ENCODE measurements around the gene IL1R2.

DNA sequence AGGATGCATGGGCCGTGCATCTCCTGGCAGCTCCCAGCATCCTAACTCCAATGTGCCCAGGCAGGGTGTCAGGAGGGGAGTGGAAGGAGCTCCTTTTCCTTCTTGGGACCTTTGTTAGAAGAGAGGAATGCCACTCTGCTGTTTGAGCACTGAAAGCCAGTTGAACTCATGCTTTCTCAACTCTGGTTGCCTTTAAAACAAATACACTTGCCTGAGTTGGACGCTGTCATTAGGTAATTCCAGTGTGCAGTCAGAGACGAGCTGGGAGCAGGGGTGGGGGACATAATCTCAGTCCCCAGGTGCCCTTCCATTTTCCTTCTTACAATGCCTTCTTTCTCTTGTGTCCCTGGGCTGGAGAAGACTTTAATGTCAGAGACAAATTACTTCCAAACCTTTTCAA lies 44.4 kb upstream of the IL1R2 start:
- no peak for TF ChIP-seq FOSL2 (IDR thresholded peaks at IDR 0.05)
- TF ChIP-seq FOSL2 (CRISPR knock-in tag; IDR thresholded peaks at IDR 0.05): no peak
- TF ChIP-seq PHF8 (IDR thresholded peaks at IDR 0.05; ENCODE audit: borderline replicate concordance, low read depth): no peak
- no peak for TF ChIP-seq CBX8 (IDR thresholded peaks at IDR 0.05)
